DND-41 (cell line): Measurements from ENCODE around the gene SH3RF3.

Experiments
- ATAC-seq: fragments of 200-7000 bp; cut with Tn5 transposase; 3 replicates; pipeline ENCODE4 v1.9.1; 2021; ENCODE audit warnings: low read depth; ENCODE audit not compliant: insufficient read depth
- DNase-seq: peaks from one replicate; pipeline ENCODE4 v3.0.0-alpha.2; 2020
- H2AFZ ChIP-seq: 2 replicates; pipeline ENCODE4 v1.6.0; 2012; ENCODE audit warnings: low read depth, low read length
- H3K27ac ChIP-seq: 2 replicates; pipeline ENCODE4 v1.5.1; 2012; ENCODE audit warnings: low read length, inconsistent platforms
- H3K27me3 ChIP-seq: fragments of 200-600 bp; sonication (generic); 2 replicates; pipeline ENCODE4 v1.6.0; 2012; ENCODE audit warnings: low read length, mild to moderate bottlenecking, inconsistent platforms; ENCODE audit not compliant: insufficient read depth, poor library complexity
- H3K36me3 ChIP-seq: 2 replicates; pipeline ENCODE4 v1.5.1; 2012; ENCODE audit warnings: low read length, inconsistent platforms; ENCODE audit not compliant: insufficient read depth
- H3K4me1 ChIP-seq: 2 replicates; pipeline ENCODE4 v1.5.1; 2012; ENCODE audit warnings: mild to moderate bottlenecking, low read length; ENCODE audit not compliant: insufficient read depth
- H3K4me2 ChIP-seq: 2 replicates; pipeline ENCODE4 v1.6.0; 2012; ENCODE audit warnings: mild to moderate bottlenecking, moderate library complexity, low read length, inconsistent platforms; ENCODE audit not compliant: insufficient read depth
- H3K4me3 ChIP-seq, 2 experiments: fragments of 200-600 bp in 1 of 2; shearing (Covaris generic) in 1 of 2; 2 replicates each; pipeline ENCODE4 v1.5.1; 2012 to 2016; ENCODE audit warnings: inconsistent platforms in 2 of 2, low read length in 2 of 2, mild to moderate bottlenecking in 2 of 2, low read depth in 1 of 2, moderate library complexity in 1 of 2
- H3K79me2 ChIP-seq: 2 replicates; pipeline ENCODE4 v1.6.0; 2012; ENCODE audit warnings: low read length, inconsistent platforms; ENCODE audit not compliant: insufficient read depth
- H3K9ac ChIP-seq: 2 replicates; pipeline ENCODE4 v1.6.0; 2012; ENCODE audit warnings: low read depth, mild to moderate bottlenecking, inconsistent platforms, low read length, moderate library complexity
- H3K9me3 ChIP-seq: 2 replicates; pipeline ENCODE4 v1.5.1; 2012; ENCODE audit warnings: low read length, moderate library complexity, mild to moderate bottlenecking, inconsistent platforms; ENCODE audit not compliant: insufficient read depth, severe bottlenecking
- H4K20me1 ChIP-seq: 2 replicates; pipeline ENCODE4 v1.6.0; 2012; ENCODE audit warnings: low read length; ENCODE audit not compliant: insufficient read depth
- EZH2 ChIP-seq: IDR thresholded peaks from 3 replicates; pipeline ENCODE4 v1.6.1; 2012; ENCODE audit warnings: borderline replicate concordance, low read depth, mild to moderate bottlenecking, moderate library complexity, low read length, inconsistent platforms; ENCODE audit not compliant: severe bottlenecking
- TF ChIP-seq, protein P1 (sequence below): IDR thresholded peaks from 2 replicates; pipeline ENCODE4 v1.5.1; 2012; ENCODE audit warnings: borderline replicate concordance, low read length, moderate library complexity, mild to moderate bottlenecking; ENCODE audit not compliant: poor library complexity, severe bottlenecking; ENCODE audit errors: extremely low read depth

Gene SH3RF3

GRCh38 chr2:109482361-109482861 lies 353.4 kb downstream of the SH3RF3 start:
- Histone ChIP-seq H3K9me3 (no peaks in the 10 kb centered on the region), H3K9ac (no peak overlapping the region), H3K79me2 (no peaks in the 10 kb centered on the region), H2AFZ (no peak overlapping the region), H3K27ac (no peak overlapping the region), H3K36me3 (no peaks in the 10 kb centered on the region), H3K27me3 (peaks cover 11% of the 10 kb centered on the region), H3K4me1 (no peaks in the 10 kb centered on the region), H3K4me2 (no peak overlapping the region), H3K4me3 (no peak overlapping the region), H4K20me1 (no peaks in the 10 kb centered on the region)
- DNase-seq (no peak), ATAC-seq (no peak)
- no peak for TF ChIP-seq EZH2
- TF ChIP-seq, protein P1, sequence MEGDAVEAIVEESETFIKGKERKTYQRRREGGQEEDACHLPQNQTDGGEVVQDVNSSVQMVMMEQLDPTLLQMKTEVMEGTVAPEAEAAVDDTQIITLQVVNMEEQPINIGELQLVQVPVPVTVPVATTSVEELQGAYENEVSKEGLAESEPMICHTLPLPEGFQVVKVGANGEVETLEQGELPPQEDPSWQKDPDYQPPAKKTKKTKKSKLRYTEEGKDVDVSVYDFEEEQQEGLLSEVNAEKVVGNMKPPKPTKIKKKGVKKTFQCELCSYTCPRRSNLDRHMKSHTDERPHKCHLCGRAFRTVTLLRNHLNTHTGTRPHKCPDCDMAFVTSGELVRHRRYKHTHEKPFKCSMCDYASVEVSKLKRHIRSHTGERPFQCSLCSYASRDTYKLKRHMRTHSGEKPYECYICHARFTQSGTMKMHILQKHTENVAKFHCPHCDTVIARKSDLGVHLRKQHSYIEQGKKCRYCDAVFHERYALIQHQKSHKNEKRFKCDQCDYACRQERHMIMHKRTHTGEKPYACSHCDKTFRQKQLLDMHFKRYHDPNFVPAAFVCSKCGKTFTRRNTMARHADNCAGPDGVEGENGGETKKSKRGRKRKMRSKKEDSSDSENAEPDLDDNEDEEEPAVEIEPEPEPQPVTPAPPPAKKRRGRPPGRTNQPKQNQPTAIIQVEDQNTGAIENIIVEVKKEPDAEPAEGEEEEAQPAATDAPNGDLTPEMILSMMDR: no peak

GRCh38 chr2:109486711-109487535 lies 357.9 kb downstream of the SH3RF3 start:
- TF ChIP-seq, protein P1: no peak
- TF ChIP-seq EZH2: no peak
- Histone ChIP-seq H3K27me3 (peaks cover 2% of the 10 kb centered on the region), H4K20me1 (no peaks in the 10 kb centered on the region), H3K9me3 (no peaks in the 10 kb centered on the region), H3K27ac (no peak overlapping the region), H3K9ac (no peak overlapping the region), H2AFZ (no peak overlapping the region), H3K79me2 (no peaks in the 10 kb centered on the region), H3K36me3 (no peaks in the 10 kb centered on the region), H3K4me1 (no peaks in the 10 kb centered on the region), H3K4me3 (no peak overlapping the region), H3K4me2 (no peak overlapping the region)
- no peak for DNase-seq
- ATAC-seq: 0 out of 3 replicates have a peak, but pooled peaks have one; percentile 44

DNA sequence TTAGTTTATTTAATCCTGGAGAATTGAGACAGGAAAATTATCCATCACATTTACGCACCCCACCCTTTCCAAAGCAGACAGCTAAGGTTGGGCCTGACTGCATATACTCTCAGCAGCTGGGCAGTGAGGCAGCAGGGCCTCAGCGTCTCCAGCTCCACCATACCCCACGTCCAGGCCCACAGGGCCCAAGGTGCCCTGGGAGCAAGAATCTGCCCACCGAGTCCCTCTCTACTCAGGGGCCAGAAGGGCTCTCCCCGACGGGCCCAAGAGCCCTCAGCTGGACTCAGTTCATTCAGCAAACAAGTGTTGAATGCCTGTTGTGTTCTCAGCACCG lies 358.5 kb downstream of the SH3RF3 start:
- ATAC-seq (no peak), DNase-seq (no peak)
- Histone ChIP-seq H4K20me1 (no peaks in the 10 kb centered on the region), H2AFZ (no peak overlapping the region), H3K27me3 (peaks cover 2% of the 10 kb centered on the region), H3K4me3 (no peak overlapping the region), H3K4me2 (no peak overlapping the region), H3K9me3 (no peaks in the 10 kb centered on the region), H3K4me1 (no peaks in the 10 kb centered on the region), H3K36me3 (no peaks in the 10 kb centered on the region), H3K9ac (no peak overlapping the region), H3K27ac (no peak overlapping the region), H3K79me2 (no peaks in the 10 kb centered on the region)
- TF ChIP-seq, protein P1: no peak
- no peak for TF ChIP-seq EZH2
